ENCODE results near the gene CDH12. TPM values are rescaled to one million over a fixed set of nuclear protein-coding genes. Genes with fewer than 3 reads are reported as not detected.
"Not testable (repeated sequence)": the region's sequence is repeated elsewhere in the genome, so short reads cannot be mapped to it uniquely, and the experiment has no call there.

The CDH12 gene
- total RNA-seq, 1 donor from 2014 or later, result 0.26 TPM

DNA sequence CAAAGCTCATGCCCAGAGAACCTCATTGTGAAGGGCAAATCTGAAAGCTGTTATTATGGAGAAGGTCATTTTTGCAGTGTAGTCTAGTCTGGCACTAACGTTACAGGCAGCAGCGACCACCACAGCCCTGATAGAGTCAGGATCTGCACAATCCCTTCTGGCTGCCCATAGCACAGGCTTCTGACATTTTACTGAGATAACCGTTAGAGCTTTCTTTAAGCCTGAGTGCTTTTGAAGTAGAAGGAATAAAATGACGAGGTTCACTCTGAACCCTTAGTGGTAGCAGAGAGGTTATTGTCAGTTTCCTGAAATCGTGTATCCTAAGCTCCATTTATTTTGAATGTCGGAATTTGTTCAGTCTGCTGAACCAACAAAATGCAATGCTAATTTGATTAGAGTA lies 505.1 kb downstream of the CDH12 start:
- no peaks in the 10 kb centered on the region for H3K27me3 Mint-ChIP-seq (ENCODE audit: unreplicated experiment)

DNA sequence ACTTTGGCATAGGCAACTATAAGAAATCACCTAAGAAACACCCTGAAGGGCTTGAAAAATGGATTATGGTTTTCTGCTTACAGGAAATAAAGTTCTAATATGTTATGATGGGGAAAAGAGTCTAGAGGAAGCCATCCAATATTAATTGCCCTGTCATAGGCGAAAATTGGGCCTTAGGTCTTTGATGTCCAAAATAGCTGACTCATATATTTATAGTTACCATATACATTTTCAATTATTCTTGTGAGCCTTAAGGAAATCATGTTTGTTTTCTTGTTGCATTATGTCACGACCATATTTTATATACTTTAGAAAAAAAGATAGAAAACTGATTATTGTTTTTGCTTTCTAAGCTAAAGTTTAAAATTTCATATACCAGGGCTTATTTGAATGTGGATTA lies 509.1 kb downstream of the CDH12 start:
- H3K27ac Mint-ChIP-seq (ENCODE audit: unreplicated experiment), result no peak overlapping the region
- no peaks in the 10 kb centered on the region for H3K9me3 Mint-ChIP-seq (ENCODE audit: unreplicated experiment)
- H3K27me3 Mint-ChIP-seq (ENCODE audit: unreplicated experiment), result no peaks in the 10 kb centered on the region
- no peak overlapping the region for H3K4me3 Mint-ChIP-seq (ENCODE audit: unreplicated experiment)
- H3K4me1 Mint-ChIP-seq (ENCODE audit: unreplicated experiment), result no peaks in the 10 kb centered on the region
- DNase-seq (ENCODE audit: low spot score), result no peak
- TF ChIP-seq, protein P1, sequence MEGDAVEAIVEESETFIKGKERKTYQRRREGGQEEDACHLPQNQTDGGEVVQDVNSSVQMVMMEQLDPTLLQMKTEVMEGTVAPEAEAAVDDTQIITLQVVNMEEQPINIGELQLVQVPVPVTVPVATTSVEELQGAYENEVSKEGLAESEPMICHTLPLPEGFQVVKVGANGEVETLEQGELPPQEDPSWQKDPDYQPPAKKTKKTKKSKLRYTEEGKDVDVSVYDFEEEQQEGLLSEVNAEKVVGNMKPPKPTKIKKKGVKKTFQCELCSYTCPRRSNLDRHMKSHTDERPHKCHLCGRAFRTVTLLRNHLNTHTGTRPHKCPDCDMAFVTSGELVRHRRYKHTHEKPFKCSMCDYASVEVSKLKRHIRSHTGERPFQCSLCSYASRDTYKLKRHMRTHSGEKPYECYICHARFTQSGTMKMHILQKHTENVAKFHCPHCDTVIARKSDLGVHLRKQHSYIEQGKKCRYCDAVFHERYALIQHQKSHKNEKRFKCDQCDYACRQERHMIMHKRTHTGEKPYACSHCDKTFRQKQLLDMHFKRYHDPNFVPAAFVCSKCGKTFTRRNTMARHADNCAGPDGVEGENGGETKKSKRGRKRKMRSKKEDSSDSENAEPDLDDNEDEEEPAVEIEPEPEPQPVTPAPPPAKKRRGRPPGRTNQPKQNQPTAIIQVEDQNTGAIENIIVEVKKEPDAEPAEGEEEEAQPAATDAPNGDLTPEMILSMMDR (IDR thresholded peaks at IDR 0.05; ENCODE audit: unreplicated experiment), result no peak
- no peaks in the 10 kb centered on the region for H3K36me3 Mint-ChIP-seq (ENCODE audit: low read depth, unreplicated experiment)

More for the DNA sequence above, 505.1 kb downstream of the CDH12 start:
- H3K4me1 Mint-ChIP-seq (ENCODE audit: unreplicated experiment), result no peaks in the 10 kb centered on the region
- no peak for DNase-seq (ENCODE audit: low spot score)
- no peak overlapping the region for H3K4me3 Mint-ChIP-seq (ENCODE audit: unreplicated experiment)
- no peaks in the 10 kb centered on the region for H3K36me3 Mint-ChIP-seq (ENCODE audit: low read depth, unreplicated experiment)
- no peaks in the 10 kb centered on the region for H3K9me3 Mint-ChIP-seq (ENCODE audit: unreplicated experiment)
- no peak overlapping the region for H3K27ac Mint-ChIP-seq (ENCODE audit: unreplicated experiment)
- TF ChIP-seq, protein P1 (IDR thresholded peaks at IDR 0.05; ENCODE audit: unreplicated experiment), result no peak

DNA sequence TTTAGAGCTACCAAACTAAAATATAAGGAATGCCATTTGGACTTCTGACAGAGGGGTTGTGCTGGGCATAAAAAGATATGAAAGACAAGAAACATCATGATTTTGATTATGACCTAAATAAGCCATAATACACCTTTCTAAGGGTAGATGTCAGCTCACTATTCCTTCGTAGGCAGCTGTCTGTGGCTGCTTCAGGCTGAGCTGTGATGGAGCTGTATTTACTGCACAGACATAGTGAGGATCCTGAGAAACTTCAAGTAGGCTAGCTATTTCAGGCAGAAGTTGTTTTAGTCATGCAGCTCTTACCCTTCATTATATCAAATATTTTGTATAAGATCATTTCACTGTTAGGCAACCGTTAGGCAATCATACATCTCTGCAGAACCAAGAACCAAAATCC lies 511.7 kb downstream of the CDH12 start:
- TF ChIP-seq, protein P1 (IDR thresholded peaks at IDR 0.05; ENCODE audit: unreplicated experiment), result no peak
- no peak overlapping the region for H3K4me3 Mint-ChIP-seq (ENCODE audit: unreplicated experiment)
- H3K27me3 Mint-ChIP-seq (ENCODE audit: unreplicated experiment), result no peaks in the 10 kb centered on the region
- H3K4me1 Mint-ChIP-seq (ENCODE audit: unreplicated experiment), result no peaks in the 10 kb centered on the region
- H3K27ac Mint-ChIP-seq (ENCODE audit: unreplicated experiment), result no peak overlapping the region
- peaks cover 8% of the 10 kb centered on the region for H3K9me3 Mint-ChIP-seq (ENCODE audit: unreplicated experiment)
- H3K36me3 Mint-ChIP-seq (ENCODE audit: low read depth, unreplicated experiment), result peaks cover 7% of the 10 kb centered on the region
- DNase-seq (ENCODE audit: low spot score), result no peak

DNA sequence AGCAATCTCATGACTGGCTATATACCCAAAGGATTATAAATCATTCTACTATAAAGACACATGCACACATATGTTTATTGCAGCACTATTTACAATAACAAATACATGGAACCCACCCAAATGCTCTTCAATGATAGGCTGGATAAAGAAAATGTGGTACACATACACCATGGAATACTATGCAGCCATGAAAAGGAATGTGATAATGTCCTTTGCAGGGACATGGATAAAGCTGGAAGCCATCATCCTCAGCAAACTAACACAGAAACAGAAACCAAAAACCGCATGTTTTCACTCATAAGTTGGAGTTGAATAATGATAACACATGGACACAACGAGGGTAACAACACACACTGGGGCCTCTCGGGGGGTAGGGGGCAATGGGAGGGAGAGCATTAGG lies 520.2 kb downstream of the CDH12 start:
- not testable (repeated sequence) for H3K4me1 Mint-ChIP-seq (ENCODE audit: unreplicated experiment); DNase-seq (ENCODE audit: low spot score); H3K4me3 Mint-ChIP-seq (ENCODE audit: unreplicated experiment); H3K27ac Mint-ChIP-seq (ENCODE audit: unreplicated experiment); H3K27me3 Mint-ChIP-seq (ENCODE audit: unreplicated experiment)
- Mint-ChIP-seq H3K36me3 (ENCODE audit: low read depth, unreplicated experiment) (peaks cover 14% of the 10 kb centered on the region), H3K9me3 (ENCODE audit: unreplicated experiment) (peaks cover 11% of the 10 kb centered on the region)

DNA sequence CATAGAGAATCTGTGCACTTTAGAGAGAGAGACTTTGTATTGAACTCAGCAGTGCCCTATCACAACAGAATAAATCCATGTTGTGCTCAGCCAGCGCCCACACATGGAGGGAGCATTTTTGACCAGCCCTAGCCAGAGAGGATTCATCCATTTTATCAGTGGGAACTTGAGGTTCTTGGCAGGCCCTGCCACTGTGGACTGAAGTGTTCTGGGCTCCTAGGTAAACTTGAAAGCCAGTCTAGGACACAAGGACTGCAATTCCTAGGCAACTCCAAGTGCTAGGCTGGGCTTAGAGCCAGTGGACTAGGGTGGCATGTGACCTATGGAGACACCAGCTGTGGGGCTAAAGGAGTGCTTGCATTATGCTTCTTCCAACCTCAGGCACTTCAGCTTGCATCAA lies 523.5 kb downstream of the CDH12 start:
- H3K27ac Mint-ChIP-seq (ENCODE audit: unreplicated experiment), result no peak overlapping the region

More for the DNA sequence above, 523.5 kb downstream of the CDH12 start:
- H3K4me1 Mint-ChIP-seq (ENCODE audit: unreplicated experiment), result no peaks in the 10 kb centered on the region
- H3K4me3 Mint-ChIP-seq (ENCODE audit: unreplicated experiment), result no peak overlapping the region
- H3K9me3 Mint-ChIP-seq (ENCODE audit: unreplicated experiment), result no peaks in the 10 kb centered on the region
- TF ChIP-seq, protein P1 (IDR thresholded peaks at IDR 0.05; ENCODE audit: unreplicated experiment), result no peak
- no peaks in the 10 kb centered on the region for H3K36me3 Mint-ChIP-seq (ENCODE audit: low read depth, unreplicated experiment)
- H3K27me3 Mint-ChIP-seq (ENCODE audit: unreplicated experiment), result peaks cover 2% of the 10 kb centered on the region
- no peak for DNase-seq (ENCODE audit: low spot score)

Data from endothelial cell (in vitro differentiated cells).